ENCODE measurements around the gene ZNHIT3. TPM values are rescaled to one million over a fixed set of nuclear protein-coding genes. Genes with fewer than 3 reads are reported as not detected.
A peak's percentile ranks its signal among the peaks of the same experiment; 100 is the strongest.

Gene ZNHIT3
- total and polyA plus RNA-seq, 2 donors (not counting 1 experiment from before 2014, with no cell fraction given), result 29.1 to 44.5 TPM

DNA sequence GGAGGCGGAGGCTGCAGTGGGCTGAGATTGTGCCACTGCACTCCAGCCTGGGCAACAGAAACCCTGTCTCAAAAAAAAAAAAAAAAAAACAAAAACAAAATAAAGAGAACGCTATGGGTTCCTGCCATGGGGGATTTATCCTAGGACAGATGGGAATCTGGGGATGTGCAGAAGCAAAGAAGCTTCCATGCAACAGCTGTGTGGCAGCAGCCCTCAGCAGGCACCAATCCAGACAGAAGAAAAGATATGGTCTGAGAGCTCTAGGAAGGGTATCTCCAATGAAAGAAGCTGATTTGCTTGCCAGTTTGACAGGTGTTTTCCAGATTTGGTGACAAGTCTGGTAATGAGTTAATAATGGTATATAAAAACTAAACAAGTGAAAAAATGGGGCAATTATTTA, 36.6 kb downstream of the ZNHIT3 start:
- peaks cover 15% of the 10 kb centered on the region for H3K36me3 ChIP-seq (ENCODE audit: control insufficient read depth, insufficient read depth, low read length)
- peaks cover 2% of the 10 kb centered on the region for H3K4me1 ChIP-seq (ENCODE audit: control insufficient read depth, extremely low read depth, insufficient read depth, low read length)
- no peak for DNase-seq (ENCODE audit: low read depth in 2 of 2)
- H3K79me2 ChIP-seq (ENCODE audit: control insufficient read depth, insufficient read depth, low read length), result no peaks in the 10 kb centered on the region
- no peak overlapping the region for H3K4me2 ChIP-seq (ENCODE audit: extremely low read depth, insufficient read depth, low read length)
- H3K27ac ChIP-seq (ENCODE audit: insufficient read depth, low read length), result no peak overlapping the region
- no peak overlapping the region for H2AFZ ChIP-seq (ENCODE audit: low read length)
- H3K4me3 ChIP-seq (replicated peaks in 1 of 4; ENCODE audit: control extremely low read depth in 1 of 4, insufficient read depth in 1 of 4, low read depth in 3 of 4, low read length in 4 of 4), result no peak overlapping the region
- no peaks in the 10 kb centered on the region for H3K27me3 ChIP-seq (ENCODE audit: control insufficient read depth, insufficient read depth, low read length)
- H3K9me3 ChIP-seq (ENCODE audit: control insufficient read depth, insufficient read depth, low read depth, low read length), result no peaks in the 10 kb centered on the region
- H3K9ac ChIP-seq (ENCODE audit: insufficient read depth, low read length), result no peak overlapping the region
- TF ChIP-seq, protein P1, sequence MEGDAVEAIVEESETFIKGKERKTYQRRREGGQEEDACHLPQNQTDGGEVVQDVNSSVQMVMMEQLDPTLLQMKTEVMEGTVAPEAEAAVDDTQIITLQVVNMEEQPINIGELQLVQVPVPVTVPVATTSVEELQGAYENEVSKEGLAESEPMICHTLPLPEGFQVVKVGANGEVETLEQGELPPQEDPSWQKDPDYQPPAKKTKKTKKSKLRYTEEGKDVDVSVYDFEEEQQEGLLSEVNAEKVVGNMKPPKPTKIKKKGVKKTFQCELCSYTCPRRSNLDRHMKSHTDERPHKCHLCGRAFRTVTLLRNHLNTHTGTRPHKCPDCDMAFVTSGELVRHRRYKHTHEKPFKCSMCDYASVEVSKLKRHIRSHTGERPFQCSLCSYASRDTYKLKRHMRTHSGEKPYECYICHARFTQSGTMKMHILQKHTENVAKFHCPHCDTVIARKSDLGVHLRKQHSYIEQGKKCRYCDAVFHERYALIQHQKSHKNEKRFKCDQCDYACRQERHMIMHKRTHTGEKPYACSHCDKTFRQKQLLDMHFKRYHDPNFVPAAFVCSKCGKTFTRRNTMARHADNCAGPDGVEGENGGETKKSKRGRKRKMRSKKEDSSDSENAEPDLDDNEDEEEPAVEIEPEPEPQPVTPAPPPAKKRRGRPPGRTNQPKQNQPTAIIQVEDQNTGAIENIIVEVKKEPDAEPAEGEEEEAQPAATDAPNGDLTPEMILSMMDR (conservative IDR thresholded peaks at IDR 0.05 in 1 of 2, IDR thresholded peaks at IDR 0.05 in 1 of 2; ENCODE audit: low read depth in 1 of 2, low read length in 2 of 2), result no peak
- no peak for TF ChIP-seq EZH2 (IDR thresholded peaks at IDR 0.05; ENCODE audit: low read length, missing control alignments)
- H4K20me1 ChIP-seq (ENCODE audit: control insufficient read depth, extremely low read depth, insufficient read depth, low read length), result no peaks in the 10 kb centered on the region

DNA sequence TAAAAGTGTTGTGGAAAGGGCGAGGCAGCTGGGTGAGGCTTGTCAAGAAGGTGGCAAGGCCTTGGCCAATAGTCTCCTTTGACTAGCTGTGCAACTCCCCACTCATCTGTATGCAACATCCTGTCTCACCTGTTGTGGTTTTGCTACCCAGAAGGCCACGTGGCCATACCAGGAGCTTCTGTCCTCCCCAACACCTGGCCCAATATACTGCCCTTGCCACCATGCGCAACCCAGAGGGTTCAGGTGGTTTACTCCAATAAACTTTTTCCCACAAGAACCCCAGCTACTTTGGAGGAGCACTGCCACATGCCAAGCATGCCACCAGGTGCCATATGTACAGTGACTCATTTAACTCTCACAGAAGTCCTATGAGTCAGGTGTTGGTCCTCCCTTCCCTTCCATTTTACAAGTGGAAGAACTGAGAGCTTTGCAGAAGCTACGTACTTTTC, 38.0 kb downstream of the ZNHIT3 start:
- H3K9ac ChIP-seq (ENCODE audit: insufficient read depth, low read length), result no peak overlapping the region
- no peaks in the 10 kb centered on the region for H3K9me3 ChIP-seq (ENCODE audit: control insufficient read depth, insufficient read depth, low read depth, low read length)
- no peaks in the 10 kb centered on the region for H3K79me2 ChIP-seq (ENCODE audit: control insufficient read depth, insufficient read depth, low read length)
- no peaks in the 10 kb centered on the region for H4K20me1 ChIP-seq (ENCODE audit: control insufficient read depth, extremely low read depth, insufficient read depth, low read length)
- peak in 1 of 2 donors; percentile 48 for DNase-seq (ENCODE audit: low read depth in 2 of 2)
- H3K4me3 ChIP-seq (replicated peaks in 1 of 4; ENCODE audit: control extremely low read depth in 1 of 4, insufficient read depth in 1 of 4, low read depth in 3 of 4, low read length in 4 of 4), result no peak overlapping the region
- TF ChIP-seq, protein P1 (conservative IDR thresholded peaks at IDR 0.05 in 1 of 2, IDR thresholded peaks at IDR 0.05 in 1 of 2; ENCODE audit: low read depth in 1 of 2, low read length in 2 of 2), result no peak
- no peak for TF ChIP-seq EZH2 (IDR thresholded peaks at IDR 0.05; ENCODE audit: low read length, missing control alignments)
- H3K27me3 ChIP-seq (ENCODE audit: control insufficient read depth, insufficient read depth, low read length), result no peaks in the 10 kb centered on the region
- peaks cover 15% of the 10 kb centered on the region for H3K36me3 ChIP-seq (ENCODE audit: control insufficient read depth, insufficient read depth, low read length)
- H3K4me2 ChIP-seq (ENCODE audit: extremely low read depth, insufficient read depth, low read length), result no peak overlapping the region
- no peak overlapping the region for H3K27ac ChIP-seq (ENCODE audit: insufficient read depth, low read length)
- H2AFZ ChIP-seq (ENCODE audit: low read length), result no peak overlapping the region
- peaks cover 10% of the 10 kb centered on the region for H3K4me1 ChIP-seq (ENCODE audit: control insufficient read depth, extremely low read depth, insufficient read depth, low read length)

DNA sequence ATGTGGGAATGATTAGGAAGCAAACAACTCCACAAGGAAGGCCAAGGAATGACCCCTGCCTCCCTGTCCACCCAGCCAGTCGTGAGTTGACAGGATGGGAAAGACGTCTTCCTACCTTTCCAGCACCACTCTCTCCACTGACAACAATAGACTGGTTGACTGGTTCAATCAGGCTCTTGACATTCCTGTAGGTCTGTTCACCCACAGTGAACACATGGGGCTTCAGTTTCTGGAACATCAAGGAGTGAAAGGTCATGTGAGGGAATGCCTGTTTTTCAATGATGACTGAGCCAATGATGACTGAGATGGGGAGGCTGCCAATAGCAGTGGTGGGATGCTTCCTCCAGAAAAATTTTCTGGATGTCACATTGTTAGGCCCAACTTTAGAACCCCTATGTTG, 38.6 kb downstream of the ZNHIT3 start:
- no peak for TF ChIP-seq EZH2 (IDR thresholded peaks at IDR 0.05; ENCODE audit: low read length, missing control alignments)
- Histone ChIP-seq H3K36me3 (ENCODE audit: control insufficient read depth, insufficient read depth, low read length) (peaks cover 15% of the 10 kb centered on the region), H3K4me3 (replicated peaks in 1 of 4; ENCODE audit: control extremely low read depth in 1 of 4, insufficient read depth in 1 of 4, low read depth in 3 of 4, low read length in 4 of 4) (no peak overlapping the region)

More for the DNA sequence above, 38.6 kb downstream of the ZNHIT3 start:
- no peaks in the 10 kb centered on the region for H3K79me2 ChIP-seq (ENCODE audit: control insufficient read depth, insufficient read depth, low read length)
- H2AFZ ChIP-seq (ENCODE audit: low read length), result no peak overlapping the region
- no peak overlapping the region for H3K9ac ChIP-seq (ENCODE audit: insufficient read depth, low read length)
- no peaks in the 10 kb centered on the region for H3K9me3 ChIP-seq (ENCODE audit: control insufficient read depth, insufficient read depth, low read depth, low read length)
- DNase-seq (ENCODE audit: low read depth in 2 of 2), result peak; percentile 3 to 40
- H4K20me1 ChIP-seq (ENCODE audit: control insufficient read depth, extremely low read depth, insufficient read depth, low read length), result no peaks in the 10 kb centered on the region
- H3K27ac ChIP-seq (ENCODE audit: insufficient read depth, low read length), result peak overlapping the region; percentile 17
- no peaks in the 10 kb centered on the region for H3K27me3 ChIP-seq (ENCODE audit: control insufficient read depth, insufficient read depth, low read length)
- H3K4me2 ChIP-seq (ENCODE audit: extremely low read depth, insufficient read depth, low read length), result no peak overlapping the region
- H3K4me1 ChIP-seq (ENCODE audit: control insufficient read depth, extremely low read depth, insufficient read depth, low read length), result peaks cover 10% of the 10 kb centered on the region

All from fibroblast of lung (primary cell).